Esophagus muscularis mucosa (tissue), 4 donors: ENCODE data around the gene VDAC2. TPM values are rescaled to one million over a fixed set of nuclear protein-coding genes. Genes with fewer than 3 reads are reported as not detected.
A peak's percentile ranks its signal among the peaks of the same experiment; 100 is the strongest.

ENCODE experiments used
- DNase-seq: peaks from one replicate; pipeline ENCODE4 v3.0.0-alpha.2; 2017; ENCODE audit errors: extremely low spot score
- H3K27ac ChIP-seq, 4 donors: fragments of 200-600 bp; sonication (generic); replicated peaks in 1 of 4; 1 replicate in 3 of 4; 2 replicates in 1 of 4; pipeline ENCODE4 v1.5.1; 2016 to 2019; ENCODE audit warnings: mild to moderate bottlenecking in 1 of 4
- H3K27me3 ChIP-seq, 4 donors: fragments of 200-600 bp; sonication (generic); one replicate each; pipeline versions ENCODE4 v1.5.1 to v1.6.0; 2016 to 2019
- H3K36me3 ChIP-seq, 4 donors: fragments of 200-600 bp; sonication (generic); one replicate each; pipeline ENCODE4 v1.5.1; 2016 to 2019
- H3K4me1 ChIP-seq, 4 donors: fragments of 200-600 bp; sonication (generic); one replicate each; pipeline ENCODE4 v1.5.1; 2016 to 2019
- H3K4me3 ChIP-seq, 4 donors: fragments of 200-600 bp; sonication (generic); 1 replicate in 2 of 4; 2 replicates in 2 of 4; pipeline ENCODE4 v1.5.1; 2016 to 2019; ENCODE audit warnings: mild to moderate bottlenecking in 4 of 4, moderate library complexity in 1 of 4
- H3K9me3 ChIP-seq, 4 donors: fragments of 200-600 bp; sonication (generic); 1 replicate in 3 of 4; 2 replicates in 1 of 4; pipeline ENCODE4 v1.5.1; 2016 to 2019
- EP300 ChIP-seq: sonication (generic); formaldehyde crosslinking; IDR thresholded peaks from one replicate; pipeline ENCODE4 v1.6.1; 2017; ENCODE audit warnings: antibody characterized with exemption
- POLR2A ChIP-seq: fragments of 450-650 bp; IDR thresholded peaks from one replicate; pipeline ENCODE4 v1.6.1; 2017; ENCODE audit warnings: antibody characterized with exemption, moderate library complexity, mild to moderate bottlenecking, low read depth
- POLR2AphosphoS5 ChIP-seq, 2 donors: sonication (generic); formaldehyde crosslinking; IDR thresholded peaks; one replicate each; pipeline ENCODE4 v1.6.1; 2017; ENCODE audit warnings: antibody characterized with exemption in 2 of 2
- WGBS: methylation state at CpG from one replicate; pipeline ENCODE4 v1.1.5; 2018; 5-methylcytosine and 5-hydroxymethylcytosine counted together
- intact Hi-C: fragments of 100-400 bp; cut with DNase I; formaldehyde crosslinking; loops from one replicate; pipeline ENCODE4 v1.15.1; 2023
- total RNA-seq, 4 donors: library from RNA; depleted of rRNA; stranded (reverse); fragments of >200 nt; gene quantifications; one replicate each; pipeline versions ENCODE4 v1.1.0 to v1.2.1, GENCODE V29; 2016
- TF ChIP-seq, protein P1 (sequence below), 3 experiments: fragments of 200-600 bp in 2 of 3; fragments of 450-650 bp in 1 of 3; sonication (generic) in 2 of 3; IDR thresholded peaks; one replicate each; pipeline ENCODE4 v1.5.1; 2017 to 2019; ENCODE audit warnings: antibody characterized with exemption in 3 of 3, mild to moderate bottlenecking in 2 of 3, moderate library complexity in 1 of 3

The VDAC2 gene
- total RNA-seq, 4 donors from 2014 or later = 194 to 260 (median 234) TPM

GRCh38 chr10:75223507-75223906 is 12.9 kb downstream of the VDAC2 start:
- WGBS = 46% methylated on average over 2 of the region's 2 CpGs
- intact Hi-C loops = no loop called here
- no peak for DNase-seq
- TF ChIP-seq EP300 (no peak), POLR2A (no peak), POLR2AphosphoS5 (IDR thresholded peaks at IDR 0.05) (no peak)
- TF ChIP-seq, protein P1, sequence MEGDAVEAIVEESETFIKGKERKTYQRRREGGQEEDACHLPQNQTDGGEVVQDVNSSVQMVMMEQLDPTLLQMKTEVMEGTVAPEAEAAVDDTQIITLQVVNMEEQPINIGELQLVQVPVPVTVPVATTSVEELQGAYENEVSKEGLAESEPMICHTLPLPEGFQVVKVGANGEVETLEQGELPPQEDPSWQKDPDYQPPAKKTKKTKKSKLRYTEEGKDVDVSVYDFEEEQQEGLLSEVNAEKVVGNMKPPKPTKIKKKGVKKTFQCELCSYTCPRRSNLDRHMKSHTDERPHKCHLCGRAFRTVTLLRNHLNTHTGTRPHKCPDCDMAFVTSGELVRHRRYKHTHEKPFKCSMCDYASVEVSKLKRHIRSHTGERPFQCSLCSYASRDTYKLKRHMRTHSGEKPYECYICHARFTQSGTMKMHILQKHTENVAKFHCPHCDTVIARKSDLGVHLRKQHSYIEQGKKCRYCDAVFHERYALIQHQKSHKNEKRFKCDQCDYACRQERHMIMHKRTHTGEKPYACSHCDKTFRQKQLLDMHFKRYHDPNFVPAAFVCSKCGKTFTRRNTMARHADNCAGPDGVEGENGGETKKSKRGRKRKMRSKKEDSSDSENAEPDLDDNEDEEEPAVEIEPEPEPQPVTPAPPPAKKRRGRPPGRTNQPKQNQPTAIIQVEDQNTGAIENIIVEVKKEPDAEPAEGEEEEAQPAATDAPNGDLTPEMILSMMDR (IDR thresholded peaks at IDR 0.05) = no peak
- H3K27me3 ChIP-seq = no peaks in the 10 kb centered on the region
- H3K4me3 ChIP-seq = no peak overlapping the region
- H3K27ac ChIP-seq = peak overlapping the region; percentile 85 to 90 (median 86)
- H3K9me3 ChIP-seq = no peaks in the 10 kb centered on the region
- H3K4me1 ChIP-seq = peaks cover 70 to 84% (median 74%) of the 10 kb centered on the region in 4 donors
- H3K36me3 ChIP-seq = peaks cover 38 to 75% (median 62%) of the 10 kb centered on the region in 4 donors

DNA sequence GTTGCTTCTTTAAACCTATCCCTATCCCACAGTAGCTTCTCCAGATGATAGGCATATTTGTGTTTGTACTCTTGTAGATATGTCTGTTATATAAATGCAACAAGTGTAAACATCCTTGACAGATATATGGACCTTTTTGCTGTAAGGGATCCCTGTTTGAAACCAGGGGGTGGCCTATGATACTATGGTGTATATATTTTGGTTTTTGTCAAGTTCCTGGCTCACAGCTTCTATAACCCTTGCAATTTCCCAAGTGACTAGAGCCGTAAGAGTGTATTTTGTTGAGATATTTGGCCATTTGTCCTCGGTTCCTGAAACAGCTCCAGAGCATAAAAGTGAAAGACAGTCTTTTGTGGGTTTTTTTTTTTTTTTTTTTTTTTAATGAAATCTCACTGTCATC is 15.5 kb downstream of the VDAC2 start:
- H3K27me3 ChIP-seq = no peaks in the 10 kb centered on the region
- peak overlapping the region; percentile 29 to 32 (median 30) for H3K4me3 ChIP-seq
- TF ChIP-seq POLR2A (no peak), EP300 (no peak), POLR2AphosphoS5 (IDR thresholded peaks at IDR 0.05) (no peak)
- TF ChIP-seq, protein P1 (IDR thresholded peaks at IDR 0.05) = no peak
- 26% methylated on average over 2 of the region's 2 CpGs for WGBS
- H3K4me1 ChIP-seq = peaks cover 75 to 95% (median 82%) of the 10 kb centered on the region in 4 donors
- peaks cover 19 to 73% (median 46%) of the 10 kb centered on the region in 4 donors for H3K36me3 ChIP-seq
- no peaks in the 10 kb centered on the region for H3K9me3 ChIP-seq
- intact Hi-C loops = no loop called here
- DNase-seq = no peak
- peak overlapping the region; percentile 85 to 90 (median 86) for H3K27ac ChIP-seq

DNA sequence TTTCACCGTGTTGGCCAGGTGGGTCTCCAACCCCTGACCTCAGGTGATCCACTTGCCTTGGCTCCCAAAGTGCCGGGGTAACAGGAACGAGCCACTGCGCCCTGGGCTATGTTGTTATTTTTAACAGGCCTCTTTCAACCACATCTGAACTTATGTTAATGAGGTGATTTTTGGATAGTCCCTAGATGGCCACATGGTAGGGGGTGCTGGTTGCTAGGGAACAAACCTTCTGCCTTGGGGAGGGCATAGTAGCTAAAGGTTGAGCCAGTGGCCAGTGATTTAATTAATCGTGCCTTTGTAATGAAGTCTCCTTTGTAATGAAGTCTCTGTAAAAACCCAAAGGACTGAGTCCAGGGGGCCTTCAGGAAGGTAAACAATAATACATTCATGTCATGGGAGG is 16.1 kb downstream of the VDAC2 start:
- H3K36me3 ChIP-seq = peaks cover 19 to 73% (median 45%) of the 10 kb centered on the region in 4 donors
- intact Hi-C loops = no loop called here

GRCh38 chr10:75228278-75228677 is 17.7 kb downstream of the VDAC2 start:
- Histone ChIP-seq H3K27me3 (no peaks in the 10 kb centered on the region), H3K4me1 (peaks cover 62 to 76% (median 68%) of the 10 kb centered on the region in 4 donors), H3K4me3 (no peak overlapping the region), H3K27ac (peak overlapping the region; percentile 62 to 90 (median 86)), H3K36me3 (peaks cover 6 to 70% (median 40%) of the 10 kb centered on the region in 4 donors), H3K9me3 (no peaks in the 10 kb centered on the region)
- no peak for DNase-seq
- intact Hi-C loops = no loop called here
- WGBS = 87% methylated on average over 3 of the region's 3 CpGs
- no peak for TF ChIP-seq EP300

More for the DNA sequence above, 16.1 kb downstream of the VDAC2 start:
- Histone ChIP-seq H3K27me3 (no peaks in the 10 kb centered on the region), H3K4me3 (no peak overlapping the region), H3K4me1 (peaks cover 72 to 90% (median 80%) of the 10 kb centered on the region in 4 donors), H3K27ac (peak overlapping the region; percentile 85 to 90 (median 86)), H3K9me3 (no peaks in the 10 kb centered on the region)
- TF ChIP-seq EP300 (no peak), POLR2AphosphoS5 (IDR thresholded peaks at IDR 0.05) (no peak), POLR2A (no peak)
- TF ChIP-seq, protein P1 (IDR thresholded peaks at IDR 0.05) = no peak
- DNase-seq = no peak
- 70% methylated on average over 1 of the region's 5 CpGs for WGBS

DNA sequence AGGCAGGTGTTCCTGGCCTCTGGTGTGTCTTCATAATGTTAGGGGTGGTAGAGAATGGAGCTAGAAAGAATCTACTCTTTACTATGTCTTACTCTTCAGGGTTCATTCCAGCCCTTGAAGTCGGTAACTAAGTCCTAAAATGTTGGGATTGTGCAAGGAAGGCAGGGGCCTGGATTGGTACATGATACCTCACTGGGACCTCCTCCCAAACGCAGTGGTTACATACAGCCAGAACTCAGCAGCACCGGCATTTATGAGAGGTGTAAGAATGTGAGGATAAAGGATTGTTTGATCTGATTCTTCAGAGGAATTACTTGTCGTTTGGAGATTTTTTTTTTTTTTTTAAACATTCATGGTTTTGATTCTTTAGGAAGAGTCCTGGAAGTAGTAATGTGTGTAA is 18.2 kb downstream of the VDAC2 start:
- peaks cover 56 to 76% (median 67%) of the 10 kb centered on the region in 4 donors for H3K4me1 ChIP-seq
- no peak for TF ChIP-seq POLR2A
- TF ChIP-seq, protein P1 (IDR thresholded peaks at IDR 0.05) = no peak
- no peak for TF ChIP-seq POLR2AphosphoS5 (IDR thresholded peaks at IDR 0.05)
- no peak for TF ChIP-seq EP300
- intact Hi-C loops = no loop called here
- peaks cover 6 to 69% (median 35%) of the 10 kb centered on the region in 4 donors for H3K36me3 ChIP-seq
- no peaks in the 10 kb centered on the region for H3K9me3 ChIP-seq
- DNase-seq = no peak
- H3K27ac ChIP-seq = peak overlapping the region; percentile 62 to 90 (median 86)
- 74% methylated on average over 4 of the region's 4 CpGs for WGBS
- H3K4me3 ChIP-seq = no peak overlapping the region
- no peaks in the 10 kb centered on the region for H3K27me3 ChIP-seq
